Measurements from ENCODE around the gene SIPA1L3.

GRCh38 chr19:37966211-37966661 lies 59.2 kb downstream of the SIPA1L3 start:
- TF ChIP-seq POLR2A (IDR thresholded peaks at IDR 0.05): no peak
- no peak for TF ChIP-seq CTCF (IDR thresholded peaks at IDR 0.05)
- no peak for TF ChIP-seq POLR2AphosphoS5 (IDR thresholded peaks at IDR 0.05)
- TF ChIP-seq EP300 (IDR thresholded peaks at IDR 0.05): no peak

All from upper lobe of left lung (tissue), 4 donors.